Activated CD4-positive, alpha-beta memory T cell treated with anti-CD3 and anti-CD28 coated beads for 36 hours (primary cell): ENCODE results near the gene KRT6A. TPM values are rescaled to one million over a fixed set of nuclear protein-coding genes. Genes with fewer than 3 reads are reported as not detected.

Source experiments
- total RNA-seq, 2 experiments: library from RNA; stranded (reverse); gene quantifications; one replicate each; pipeline ENCODE4 v1.2.3, GENCODE V29; 2021

Gene KRT6A
- total RNA-seq, 2 experiments from 2014 or later = not detected

Other genes starting within 250 kb of the KRT6A start
- gene KRT86, start 218.6 kb downstream of the KRT6A start, total RNA-seq = under 1 TPM; 0.10 to 0.12 TPM
- gene KRT81, start 201.7 kb downstream of the KRT6A start, total RNA-seq = not detected
- gene KRT83, start 171.9 kb downstream of the KRT6A start, total RNA-seq = not detected
- gene KRT85, start 125.8 kb downstream of the KRT6A start, total RNA-seq = not detected
- not detected for gene KRT84, start 107.6 kb downstream of the KRT6A start, total RNA-seq
- not detected for gene KRT82, start 86.9 kb downstream of the KRT6A start, total RNA-seq
- gene KRT75, start 58.9 kb downstream of the KRT6A start, total RNA-seq = not detected
- not detected for gene KRT6B, start 41.1 kb downstream of the KRT6A start, total RNA-seq
- gene KRT6C, start 19.5 kb downstream of the KRT6A start, total RNA-seq = not detected
- not detected for gene KRT5, start 27.1 kb upstream of the KRT6A start, total RNA-seq
- gene KRT71, start 59.9 kb upstream of the KRT6A start, total RNA-seq = not detected
- gene KRT74, start 80.6 kb upstream of the KRT6A start, total RNA-seq = not detected
- gene KRT72, start 108.2 kb upstream of the KRT6A start, total RNA-seq = under 1 TPM in 1 of 2 experiments, not detected in 1; 0.17 TPM
- gene KRT73, start 125.3 kb upstream of the KRT6A start, total RNA-seq = under 1 TPM in 1 of 2 experiments, not detected in 1; 0.19 TPM
- gene KRT2, start 159.0 kb upstream of the KRT6A start, total RNA-seq = not detected
- gene KRT1, start 187.2 kb upstream of the KRT6A start, total RNA-seq = not detected
- gene KRT77, start 210.3 kb upstream of the KRT6A start, total RNA-seq = not detected